GM12801 (cell line): ENCODE measurements around the gene SGMS2.

Experiments
- TF ChIP-seq, protein P1 (sequence below): IDR thresholded peaks from one replicate; pipeline ENCODE4 v1.5.1; 2011; ENCODE audit warnings: control low read depth; ENCODE audit not compliant: insufficient read length; ENCODE audit errors: extremely low read depth

The SGMS2 gene

DNA sequence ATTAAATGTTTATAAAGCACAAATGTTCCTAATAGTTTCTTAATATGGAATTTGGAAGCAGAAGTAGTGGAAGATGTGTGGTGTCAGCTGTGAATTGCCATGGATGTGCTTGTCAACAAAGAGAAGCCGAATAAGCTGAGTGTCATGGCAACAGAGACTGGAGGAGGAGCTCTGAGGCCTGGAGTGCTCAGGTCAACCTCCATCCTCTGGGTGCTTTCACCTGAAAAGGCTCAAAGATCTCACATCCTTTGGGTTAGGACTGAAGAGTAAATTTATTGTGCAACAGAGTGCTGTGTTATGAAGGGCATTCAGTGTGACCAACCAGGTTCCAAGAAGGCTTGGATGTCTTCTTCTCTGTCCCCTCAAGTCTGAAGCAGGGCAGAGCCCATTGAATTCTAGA, 18.7 kb downstream of the SGMS2 start:
- TF ChIP-seq, protein P1, sequence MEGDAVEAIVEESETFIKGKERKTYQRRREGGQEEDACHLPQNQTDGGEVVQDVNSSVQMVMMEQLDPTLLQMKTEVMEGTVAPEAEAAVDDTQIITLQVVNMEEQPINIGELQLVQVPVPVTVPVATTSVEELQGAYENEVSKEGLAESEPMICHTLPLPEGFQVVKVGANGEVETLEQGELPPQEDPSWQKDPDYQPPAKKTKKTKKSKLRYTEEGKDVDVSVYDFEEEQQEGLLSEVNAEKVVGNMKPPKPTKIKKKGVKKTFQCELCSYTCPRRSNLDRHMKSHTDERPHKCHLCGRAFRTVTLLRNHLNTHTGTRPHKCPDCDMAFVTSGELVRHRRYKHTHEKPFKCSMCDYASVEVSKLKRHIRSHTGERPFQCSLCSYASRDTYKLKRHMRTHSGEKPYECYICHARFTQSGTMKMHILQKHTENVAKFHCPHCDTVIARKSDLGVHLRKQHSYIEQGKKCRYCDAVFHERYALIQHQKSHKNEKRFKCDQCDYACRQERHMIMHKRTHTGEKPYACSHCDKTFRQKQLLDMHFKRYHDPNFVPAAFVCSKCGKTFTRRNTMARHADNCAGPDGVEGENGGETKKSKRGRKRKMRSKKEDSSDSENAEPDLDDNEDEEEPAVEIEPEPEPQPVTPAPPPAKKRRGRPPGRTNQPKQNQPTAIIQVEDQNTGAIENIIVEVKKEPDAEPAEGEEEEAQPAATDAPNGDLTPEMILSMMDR: no peak

DNA sequence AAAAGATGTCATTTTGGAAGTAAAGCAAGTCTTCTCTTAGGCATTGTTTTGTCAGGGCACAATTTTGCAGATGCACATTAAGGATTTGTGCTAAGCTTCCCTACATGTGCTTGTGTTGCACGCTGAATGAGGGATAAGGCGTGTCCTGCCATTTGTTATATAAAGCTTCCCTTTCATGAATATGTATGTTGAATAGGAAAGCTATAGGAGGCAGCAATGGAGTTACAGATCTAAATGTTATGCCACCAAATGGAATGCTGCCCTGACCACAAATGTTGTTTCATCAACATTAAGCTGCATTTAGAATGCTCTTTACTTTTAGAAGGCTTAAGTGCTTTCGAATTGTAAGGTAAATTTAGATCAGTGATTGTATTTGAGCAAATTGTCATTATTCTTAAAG, 20.9 kb downstream of the SGMS2 start:
- TF ChIP-seq, protein P1: no peak

DNA sequence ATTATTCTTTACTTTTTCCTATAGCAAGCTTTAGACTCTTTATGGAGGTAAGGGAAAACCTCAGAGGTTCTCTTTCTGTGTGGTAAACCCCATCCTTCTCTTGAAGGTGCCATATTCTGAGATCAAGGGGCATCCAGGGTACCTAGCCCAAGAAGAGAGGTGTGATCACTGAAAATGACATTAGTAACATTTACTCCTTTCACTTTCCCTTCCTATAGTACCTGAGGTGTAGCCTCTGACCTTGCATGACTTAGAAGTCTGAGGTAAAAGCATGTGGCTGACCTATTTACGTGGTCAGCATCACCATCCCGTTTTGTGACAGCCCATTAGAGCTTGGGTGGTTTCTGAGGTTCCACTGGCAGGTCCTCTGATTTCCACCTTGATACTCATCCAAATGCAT, 25.7 kb downstream of the SGMS2 start:
- TF ChIP-seq, protein P1: no peak

DNA sequence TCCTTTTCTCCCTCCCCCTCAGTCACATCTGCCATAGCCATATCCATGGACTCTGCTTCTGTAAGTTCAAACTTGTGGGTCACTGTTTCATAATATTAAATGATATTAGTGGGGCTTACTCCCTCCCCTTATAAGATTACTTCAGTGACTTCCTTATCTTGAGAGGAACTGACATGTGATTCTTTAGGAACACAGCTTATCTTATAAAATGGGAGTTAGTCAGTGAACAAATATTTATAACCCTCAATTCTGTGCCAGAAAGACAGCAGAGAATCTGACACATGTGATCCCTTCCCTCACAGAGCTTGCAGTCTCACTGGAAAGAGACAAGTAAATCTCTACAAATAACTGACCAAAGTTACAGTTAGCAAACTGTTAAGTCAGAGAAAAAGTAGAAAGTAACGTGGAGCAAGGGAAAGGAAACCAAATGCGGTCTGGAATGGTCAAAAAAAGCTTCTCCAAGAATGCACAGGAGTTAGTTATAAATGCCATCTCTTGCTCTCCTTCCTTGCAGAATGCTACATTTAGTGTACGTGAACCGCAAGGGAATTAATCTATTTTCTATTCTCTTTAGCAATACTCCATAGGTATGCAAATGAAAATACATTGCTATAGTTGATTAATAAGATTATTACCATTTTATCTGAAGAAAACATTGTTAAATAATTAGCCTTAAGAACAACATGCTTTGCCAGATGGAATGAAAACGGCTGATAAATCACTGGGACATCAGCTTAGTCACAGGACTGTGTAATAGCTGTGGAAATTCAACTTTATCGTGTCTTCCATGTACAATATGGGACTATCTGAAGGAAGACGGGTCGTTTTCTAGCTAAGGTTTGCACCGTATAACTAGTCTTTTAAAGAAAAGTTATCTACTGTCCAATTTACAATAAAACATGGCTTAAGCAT, 29.0 kb downstream of the SGMS2 start:
- TF ChIP-seq, protein P1: no peak

DNA sequence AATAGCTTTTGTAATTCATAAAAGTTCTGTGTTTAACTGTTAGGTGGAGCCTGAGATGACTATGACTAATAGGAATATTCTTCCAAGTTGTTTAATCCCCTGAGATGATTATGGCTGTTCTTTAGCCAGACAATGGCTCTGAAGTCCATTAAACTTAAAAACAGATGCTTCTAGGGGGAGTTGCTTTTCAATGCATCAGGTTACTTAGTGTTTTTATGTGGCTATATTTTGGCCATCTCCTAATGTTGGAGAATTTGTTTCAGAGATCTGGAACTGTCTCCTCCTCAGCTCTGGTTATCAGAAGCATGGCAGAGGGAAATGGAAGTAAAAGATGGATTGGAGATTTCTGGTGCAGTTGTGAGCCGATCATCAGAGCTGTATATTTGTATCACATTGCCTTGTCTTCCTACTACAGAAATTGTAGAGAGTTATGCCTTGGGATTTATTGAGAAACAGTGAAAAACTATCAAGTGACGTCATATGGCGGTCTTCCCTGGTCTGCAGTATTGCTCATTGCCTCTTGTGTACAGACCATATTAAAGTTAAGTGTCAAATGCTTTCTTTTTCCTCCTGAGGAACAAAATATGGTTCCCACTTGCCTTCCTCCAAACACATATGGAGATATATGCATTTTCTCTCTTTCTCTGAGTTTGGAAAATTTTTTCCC, 29.8 kb downstream of the SGMS2 start:
- TF ChIP-seq, protein P1: no peak

DNA sequence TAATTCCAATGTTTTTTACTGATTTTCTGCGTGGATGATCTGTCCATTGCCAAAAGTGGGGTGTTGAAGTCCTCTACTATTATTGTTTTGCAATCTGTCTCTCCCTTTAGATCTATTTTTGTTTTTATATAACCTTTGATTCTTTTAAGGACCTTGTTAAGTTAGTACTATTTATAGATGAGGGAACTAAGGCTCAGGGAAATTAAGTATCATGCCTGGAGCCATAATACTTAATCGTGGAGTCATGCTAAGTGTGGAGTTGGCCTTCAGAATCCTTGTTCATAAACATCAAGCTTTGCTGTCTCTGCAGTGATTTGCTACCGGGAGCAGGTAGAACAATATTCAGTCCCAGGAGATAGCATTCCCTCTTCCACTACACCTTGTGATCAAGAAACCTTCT, 31.0 kb downstream of the SGMS2 start:
- TF ChIP-seq, protein P1: no peak

DNA sequence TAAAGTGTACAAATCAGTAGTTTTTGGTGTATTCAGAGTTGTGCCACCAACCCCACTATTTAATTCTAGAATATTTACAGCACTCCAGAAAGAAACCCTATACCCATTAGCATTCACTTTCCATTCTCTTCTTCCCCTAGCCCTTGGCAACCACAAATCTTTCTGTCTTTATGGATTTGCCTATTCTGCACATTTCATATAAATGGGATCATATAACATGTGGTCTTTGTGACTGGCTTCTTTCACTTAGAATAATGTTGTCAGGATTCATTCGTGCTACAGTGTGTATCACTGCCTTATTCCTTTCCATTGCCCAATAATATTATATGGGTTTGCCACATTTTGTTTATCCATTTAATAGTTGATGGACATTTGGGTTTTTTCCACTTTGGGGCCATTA, 32.2 kb downstream of the SGMS2 start:
- TF ChIP-seq, protein P1: no peak
